GM19452 (cell line): ENCODE data around the gene C1orf159.
"Not testable (repeated sequence)": the region's sequence is repeated elsewhere in the genome, so short reads cannot be mapped to it uniquely, and the experiment has no call there.

Experiments
- ATAC-seq: cut with Tn5 transposase; IDR thresholded peaks from one replicate; pipeline ENCODE4 v1.9.1; 2021; ENCODE audit not compliant: unreplicated experiment

Gene C1orf159

GRCh38 chr1:1067860-1068516 lies 47.9 kb downstream of the C1orf159 start:
- no peak for ATAC-seq

GRCh38 chr1:1067284-1067859 lies 48.5 kb downstream of the C1orf159 start:
- ATAC-seq: no peak

DNA sequence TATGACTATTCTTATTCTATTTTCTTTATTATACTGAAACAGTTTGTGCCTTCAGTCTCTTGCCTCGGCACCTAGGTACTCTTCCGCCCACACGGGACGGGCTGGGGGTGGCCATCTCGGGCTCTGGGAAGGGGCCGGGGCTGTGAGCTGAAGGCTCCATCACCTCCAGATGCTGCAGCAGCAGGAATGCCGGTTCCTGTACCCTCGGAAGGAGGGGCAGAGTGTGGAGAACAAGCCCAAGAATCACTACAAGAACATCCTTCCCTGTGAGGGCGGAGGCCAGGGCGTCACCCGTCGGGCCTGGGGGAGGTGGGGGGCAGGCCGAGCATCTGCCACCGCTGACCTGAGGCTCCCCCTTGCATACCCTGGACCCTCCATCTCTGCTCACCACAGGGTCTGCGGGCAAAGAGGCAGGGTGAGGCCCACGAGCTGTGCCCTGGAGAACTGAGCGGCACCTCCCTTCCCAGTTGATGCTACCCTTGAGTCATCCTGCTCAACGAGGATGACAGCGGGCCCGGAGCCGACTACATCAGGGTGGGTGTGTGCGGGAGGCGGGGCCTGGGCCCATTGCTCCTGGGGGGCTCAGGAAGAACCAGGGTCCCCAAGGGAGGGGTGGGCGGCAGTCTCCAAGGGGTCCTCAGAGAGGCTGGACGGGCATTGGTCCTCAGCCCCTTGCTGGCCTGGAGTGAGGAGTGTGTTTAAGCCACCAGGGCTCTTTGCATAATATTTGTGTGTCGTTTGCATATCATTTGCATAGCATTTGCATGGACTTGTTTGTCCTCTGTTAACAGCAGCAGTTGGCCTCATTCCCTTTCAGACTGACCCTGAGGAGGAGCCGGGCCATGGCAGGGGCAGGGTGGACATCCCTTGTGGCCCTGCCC lies 49.2 kb downstream of the C1orf159 start:
- ATAC-seq: no peak

DNA sequence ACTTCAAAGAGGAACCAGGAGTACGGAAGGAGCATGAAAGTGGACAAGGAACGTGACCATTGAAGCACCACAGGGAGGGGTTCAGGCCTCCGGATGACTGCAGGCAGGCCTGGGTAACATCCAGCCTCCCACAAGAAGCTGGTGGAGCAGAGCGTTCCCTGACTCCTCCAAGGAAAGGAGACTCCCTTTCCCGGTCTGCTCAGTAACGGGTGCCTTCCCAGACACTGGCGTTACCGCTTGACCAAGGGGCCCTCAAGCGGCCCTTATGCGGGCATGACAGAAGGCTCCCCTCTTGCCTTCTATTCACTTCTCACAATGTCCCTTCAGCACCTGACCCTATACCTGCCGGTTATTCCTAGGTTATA lies 50.0 kb downstream of the C1orf159 start:
- not testable (repeated sequence) for ATAC-seq

DNA sequence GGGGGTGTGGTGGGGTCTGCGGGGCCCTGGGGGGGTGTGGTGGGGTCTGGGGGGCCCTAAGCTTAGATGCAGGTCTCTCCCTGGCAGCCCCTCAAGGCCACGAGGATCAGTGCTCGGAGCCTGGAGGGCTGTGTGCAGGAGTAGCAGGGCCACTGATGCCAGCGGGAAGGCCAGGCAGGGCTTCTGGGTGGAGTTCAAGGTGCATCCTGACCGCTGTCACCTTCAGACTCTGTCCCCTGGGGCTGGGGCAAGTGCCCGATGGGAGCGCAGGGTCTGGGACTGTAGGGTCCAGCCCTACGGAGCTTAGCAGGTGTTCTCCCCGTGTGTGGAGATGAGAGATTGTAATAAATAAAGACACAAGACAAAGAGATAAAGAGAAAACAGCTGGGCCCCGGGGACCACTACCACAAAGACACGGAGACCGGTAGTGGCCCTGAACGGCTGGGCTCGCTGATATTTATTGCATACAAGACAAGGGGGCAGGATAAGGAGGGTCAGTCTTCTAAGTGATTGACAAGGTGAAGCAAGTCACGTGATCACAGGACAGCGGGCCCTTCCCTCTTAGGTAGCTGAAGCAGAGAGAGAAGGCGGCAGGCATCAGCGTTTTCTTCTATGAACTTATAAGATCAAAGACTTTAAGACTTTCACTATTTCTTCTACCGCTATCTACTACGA lies 50.5 kb downstream of the C1orf159 start:
- ATAC-seq: no peak

DNA sequence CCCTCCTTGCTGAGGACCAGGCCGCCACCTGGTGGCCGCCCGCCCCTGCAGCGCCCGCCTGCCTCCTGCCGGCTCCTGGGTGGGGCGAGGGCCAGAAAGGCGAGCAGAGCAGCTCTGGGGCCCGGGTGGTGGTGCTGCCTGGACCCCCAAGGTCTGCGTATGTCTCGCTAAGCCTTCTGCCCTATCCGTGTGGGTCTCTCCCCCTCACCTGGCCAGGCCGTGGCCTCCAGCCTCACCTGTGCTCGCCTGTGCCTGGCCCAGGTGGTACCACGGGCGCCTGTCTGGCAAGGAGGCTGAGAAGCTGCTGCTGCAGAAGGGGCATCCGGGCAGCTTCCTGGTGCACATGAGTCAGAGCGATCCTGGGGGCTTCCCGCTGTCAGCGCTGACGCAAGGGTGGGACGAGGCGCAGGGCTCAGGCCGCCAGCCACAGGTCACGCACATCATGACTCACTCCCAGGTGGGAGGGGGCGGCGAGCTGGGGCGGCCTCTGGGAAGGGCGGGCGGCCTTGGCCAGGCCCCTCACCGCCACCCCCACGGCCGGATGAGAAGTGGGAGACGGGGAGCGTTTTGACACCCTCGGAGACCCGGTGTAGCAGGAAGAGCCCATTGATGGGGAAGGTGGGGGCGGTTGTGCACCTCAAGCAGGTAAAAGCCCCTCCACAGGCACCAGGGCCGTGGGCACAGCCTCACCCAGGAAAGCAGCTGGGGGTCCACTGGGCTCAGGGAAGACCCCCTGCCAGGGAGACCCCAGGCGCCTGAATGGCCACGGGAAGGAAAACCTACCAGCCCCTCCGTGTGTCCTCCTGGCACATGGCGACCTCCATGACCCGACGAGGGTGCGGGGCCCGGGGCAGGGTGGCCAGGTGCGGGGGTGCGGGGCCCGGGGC lies 51.7 kb downstream of the C1orf159 start:
- peak; percentile 52 for ATAC-seq

DNA sequence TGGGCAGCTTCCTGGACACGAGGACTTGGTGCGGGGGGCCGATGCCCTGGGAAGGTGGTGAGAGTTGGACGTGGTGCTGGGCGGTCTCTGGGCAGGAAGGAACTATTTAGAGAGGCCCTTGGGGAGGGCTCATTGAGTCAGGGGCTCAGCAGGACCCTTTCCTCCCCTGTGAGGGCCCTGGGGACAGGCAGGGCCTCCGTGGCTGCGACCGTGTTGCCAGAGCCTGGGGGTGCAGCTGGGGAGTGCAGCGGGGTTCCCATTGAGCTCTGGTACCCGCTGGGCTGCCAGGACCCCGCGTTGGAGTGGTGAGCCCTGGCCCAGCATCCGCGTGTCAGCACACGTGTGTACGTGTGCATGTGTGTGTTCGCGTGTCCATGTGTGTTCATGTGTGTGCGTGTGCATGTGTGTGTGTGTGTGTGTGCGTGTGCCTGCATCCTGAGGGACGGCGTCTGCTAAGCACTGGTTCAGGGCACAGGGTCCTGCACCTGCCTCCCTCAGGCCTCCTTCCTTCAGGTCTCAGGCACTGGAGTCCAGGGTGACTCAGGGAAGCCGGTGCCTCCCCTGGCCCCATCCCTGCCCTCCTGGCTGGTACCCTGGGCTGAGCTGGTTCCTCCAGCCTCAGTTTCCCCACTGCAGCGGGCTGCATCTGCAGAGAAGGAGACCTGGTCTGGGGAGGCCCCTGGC lies 52.5 kb downstream of the C1orf159 start:
- no peak for ATAC-seq

DNA sequence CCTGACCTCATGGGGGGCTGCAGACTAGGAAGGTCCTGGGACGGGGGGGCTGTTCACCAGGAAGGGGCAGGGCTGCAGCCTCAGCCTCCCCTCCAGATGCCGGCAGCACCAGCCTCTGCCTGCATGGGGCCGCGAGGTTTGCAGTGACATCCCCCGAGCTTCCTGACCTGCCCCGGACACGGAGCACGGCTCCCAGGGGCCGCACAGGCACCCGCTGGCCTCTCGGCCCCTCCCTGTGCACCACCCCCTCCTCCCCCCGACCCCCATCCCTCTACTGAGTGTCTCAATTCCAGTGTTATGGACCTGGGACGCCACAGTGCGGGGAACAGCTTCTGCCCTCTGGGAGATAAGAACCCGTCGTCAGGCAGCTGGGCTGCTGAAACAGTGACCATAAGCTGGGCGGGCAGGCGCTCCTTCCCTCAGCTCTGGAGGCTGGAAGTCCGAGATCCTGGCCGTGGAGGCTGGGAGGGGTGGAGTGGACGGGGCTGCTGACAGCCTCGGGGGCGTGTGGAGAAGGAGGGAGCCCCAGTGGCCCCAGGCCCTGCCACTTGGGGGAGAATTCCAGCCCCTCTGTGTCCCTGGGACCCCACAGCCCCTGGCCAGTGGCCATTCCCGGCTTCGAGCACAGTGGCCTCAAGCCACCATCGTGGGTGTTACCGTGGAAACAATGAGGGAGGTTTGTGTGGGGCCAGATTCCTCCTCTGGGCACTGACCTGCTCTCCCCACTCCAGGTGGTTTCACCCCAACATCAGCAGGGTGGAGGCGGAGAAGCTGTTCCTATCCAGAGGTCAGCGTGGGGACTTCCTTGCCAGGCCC lies 53.3 kb downstream of the C1orf159 start:
- ATAC-seq: no peak

DNA sequence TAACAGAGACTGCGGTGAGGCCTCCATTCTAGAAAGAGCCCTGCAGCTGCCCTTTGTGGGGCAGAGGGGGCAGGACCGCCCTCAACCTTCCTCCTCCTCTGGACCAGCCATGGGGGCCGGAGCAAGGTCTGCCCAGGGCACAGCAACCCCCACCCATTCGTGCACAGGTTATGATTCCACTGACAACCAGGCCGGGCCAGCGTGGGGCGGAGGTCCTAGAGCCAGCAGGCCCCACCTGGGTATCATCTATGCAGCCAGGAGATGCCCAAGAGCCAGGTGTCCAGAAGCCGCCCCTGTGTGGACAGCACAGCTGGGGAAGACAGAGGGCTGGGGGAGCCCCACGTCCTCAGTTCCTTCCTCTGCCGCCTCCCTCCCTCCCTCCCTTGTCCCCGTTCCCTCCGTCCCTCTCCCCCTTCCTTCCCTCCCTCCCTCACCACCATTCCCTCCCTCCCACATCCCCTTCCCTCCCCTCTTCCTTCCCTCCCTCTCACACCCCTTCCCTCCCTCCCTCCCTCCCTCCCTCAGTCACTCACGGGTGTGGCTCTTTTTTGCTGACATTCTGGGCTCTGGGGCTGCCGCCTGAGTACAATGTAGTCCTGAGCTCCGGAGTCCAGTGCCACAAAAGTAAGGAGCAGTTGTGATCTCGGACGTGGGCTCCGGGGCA lies 54.1 kb downstream of the C1orf159 start:
- no peak for ATAC-seq

GRCh38 chr1:1060281-1061000 lies 55.4 kb downstream of the C1orf159 start:
- ATAC-seq: no peak

- peak; percentile 64 for ATAC-seq
Observed at GRCh38 chr1:1059494-1060280, 56.2 kb downstream of the C1orf159 start.

- peak; percentile 34 for ATAC-seq
Observed at GRCh38 chr1:1058921-1059493, 56.9 kb downstream of the C1orf159 start.

DNA sequence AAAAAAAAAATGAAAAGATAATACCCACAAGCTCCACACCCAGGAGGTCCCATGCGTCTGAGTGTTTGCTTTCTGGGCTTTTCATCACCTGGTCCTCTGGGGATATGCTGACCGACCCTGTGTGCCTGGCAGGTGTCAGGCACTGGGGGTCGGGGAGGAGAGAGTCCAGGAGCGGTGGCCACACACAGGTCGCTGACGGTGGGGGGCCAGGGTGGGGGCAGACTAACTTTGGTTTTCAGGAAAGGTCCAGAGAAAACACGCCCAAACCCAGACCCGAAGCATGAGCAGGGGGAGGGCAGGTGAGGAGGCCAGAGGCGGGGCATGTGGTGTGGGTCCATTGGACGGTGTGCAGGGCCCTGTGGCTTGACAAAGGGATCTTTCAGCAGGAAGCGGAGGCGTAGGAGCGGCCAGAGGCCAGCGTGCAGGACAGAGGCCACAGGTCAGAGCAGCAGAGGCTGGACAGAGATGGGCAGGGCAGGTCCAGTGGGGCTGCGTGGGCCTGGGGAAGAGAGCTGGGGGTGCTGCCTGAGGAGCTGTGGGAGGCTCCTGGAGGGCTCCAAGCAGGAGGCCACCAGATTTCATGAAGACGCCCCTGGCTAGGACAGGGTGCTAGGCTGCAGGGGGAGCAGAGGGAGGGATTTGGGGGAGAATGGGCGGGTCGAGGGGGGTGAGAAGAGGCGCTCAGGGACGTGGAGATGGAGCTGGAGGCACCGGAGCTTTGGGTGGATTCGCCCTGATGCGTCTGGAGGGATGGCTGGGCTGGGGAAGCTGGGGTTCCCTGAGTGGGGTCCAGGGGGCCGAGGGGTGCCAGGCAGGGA lies 57.6 kb downstream of the C1orf159 start:
- no peak for ATAC-seq

DNA sequence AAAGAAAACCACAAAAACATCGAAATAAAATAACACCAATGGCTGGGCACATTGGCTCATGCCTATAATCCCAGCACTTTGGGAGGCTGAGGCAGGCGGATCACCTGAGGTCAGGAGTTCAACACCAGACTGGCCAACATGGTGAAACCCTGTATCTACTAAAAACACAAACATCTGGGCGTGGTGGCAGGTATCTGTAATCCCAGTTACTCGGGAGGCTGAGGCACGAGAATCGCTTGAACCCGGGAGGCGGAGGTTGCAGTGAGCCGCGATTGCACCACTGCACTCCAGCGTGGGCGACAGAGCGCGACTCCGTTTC lies 58.2 kb downstream of the C1orf159 start:
- ATAC-seq: not testable (repeated sequence)

DNA sequence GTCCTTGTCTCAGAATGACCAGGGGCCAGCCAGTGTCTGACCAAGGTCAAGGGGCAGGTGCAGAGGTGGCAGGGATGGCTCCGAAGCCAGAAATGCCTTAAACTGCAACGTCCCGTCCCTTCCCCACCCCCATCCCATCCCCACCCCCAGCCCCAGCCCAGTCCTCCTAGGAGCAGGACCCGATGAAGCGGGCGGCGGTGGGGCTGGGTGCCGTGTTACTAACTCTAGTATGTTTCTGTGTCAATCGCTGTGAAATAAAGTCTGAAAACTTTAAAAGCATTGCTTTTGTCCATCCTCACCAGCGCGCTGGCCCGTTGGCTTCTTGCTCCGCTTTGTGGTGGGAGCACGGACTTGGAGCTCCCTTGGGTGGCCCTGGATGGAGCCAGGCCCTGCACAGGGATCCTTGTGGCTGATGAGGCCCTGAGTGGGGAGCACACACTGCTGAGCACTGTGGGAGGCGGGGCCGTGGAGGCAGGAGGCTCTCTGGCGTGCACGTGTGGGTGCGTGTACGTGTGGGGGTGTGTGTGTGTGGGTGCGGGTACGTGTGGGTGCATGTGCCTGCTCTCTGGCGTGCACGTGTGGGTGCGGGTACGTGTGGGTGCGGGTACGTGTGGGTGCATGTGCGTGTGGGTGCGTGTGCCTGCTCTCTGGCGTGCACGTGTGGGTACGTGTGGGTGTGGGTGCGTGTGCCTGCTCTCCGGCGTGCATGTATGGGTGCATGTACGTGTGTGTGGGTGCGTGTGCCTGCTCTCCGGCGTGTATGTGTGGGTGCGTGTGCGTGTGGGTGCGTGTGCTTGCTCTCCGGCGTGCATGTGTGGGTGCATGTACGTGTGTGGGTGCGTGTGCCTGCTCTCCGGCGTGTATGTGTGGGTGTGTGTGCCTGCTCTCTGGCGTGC lies 59.8 kb downstream of the C1orf159 start:
- ATAC-seq: no peak
